DOHH2 (cell line): Measurements from ENCODE around the gene FTSJ3.
A peak's percentile ranks its signal among the peaks of the same experiment; 100 is the strongest.
"Not testable (repeated sequence)": the region's sequence is repeated elsewhere in the genome, so short reads cannot be mapped to it uniquely, and the experiment has no call there.

Experiments used
- H3F3A ChIP-seq: fragments of 200-600 bp; sonication (generic), shearing (Covaris generic); 2 replicates; pipeline ENCODE4 v1.6.0; 2016; ENCODE audit warnings: antibody characterized with exemption, mild to moderate bottlenecking; ENCODE audit not compliant: control insufficient read depth, insufficient read depth
- H3K27ac ChIP-seq: fragments of 200-600 bp; sonication (generic); 2 replicates; pipeline ENCODE4 v1.5.1; 2014; ENCODE audit warnings: low read depth, mild to moderate bottlenecking, low read length, moderate library complexity
- H3K27me3 ChIP-seq: fragments of 200-600 bp; sonication (generic); 2 replicates; pipeline ENCODE4 v1.6.1; 2014; ENCODE audit warnings: mild to moderate bottlenecking, low read length, mixed read lengths; ENCODE audit not compliant: control insufficient read depth
- H3K36me3 ChIP-seq: fragments of 200-600 bp; sonication (generic); 2 replicates; pipeline ENCODE4 v1.6.1; 2014; ENCODE audit warnings: mild to moderate bottlenecking, low read length, moderate library complexity, mixed read lengths; ENCODE audit not compliant: control insufficient read depth
- H3K4me1 ChIP-seq: fragments of 200-600 bp; sonication (generic); 2 replicates; pipeline ENCODE4 v1.6.1; 2014; ENCODE audit warnings: mild to moderate bottlenecking, low read length, mixed read lengths; ENCODE audit not compliant: control insufficient read depth
- H3K4me2 ChIP-seq: fragments of 200-600 bp; sonication (generic); 2 replicates; pipeline ENCODE4 v1.6.0; 2014; ENCODE audit warnings: mild to moderate bottlenecking, low read length, moderate library complexity
- H3K4me3 ChIP-seq: fragments of 200-600 bp; sonication (generic); 2 replicates; pipeline ENCODE4 v1.5.1; 2014; ENCODE audit warnings: mild to moderate bottlenecking, low read length, mixed read lengths
- H3K79me2 ChIP-seq: fragments of 200-600 bp; sonication (generic); 2 replicates; pipeline ENCODE4 v1.6.1; 2014; ENCODE audit warnings: mild to moderate bottlenecking, low read length, mixed read lengths; ENCODE audit not compliant: control insufficient read depth
- H3K9me2 ChIP-seq: fragments of 200-600 bp; sonication (generic); replicated peaks from 2 replicates; pipeline ENCODE4 v1.6.1; 2014; ENCODE audit warnings: mild to moderate bottlenecking, low read length, mixed read lengths; ENCODE audit not compliant: control insufficient read depth
- H3K9me3 ChIP-seq: fragments of 200-600 bp; sonication (generic); 2 replicates; pipeline ENCODE4 v1.6.1; 2014; ENCODE audit warnings: antibody characterized with exemption, low read length, mixed read lengths; ENCODE audit not compliant: control insufficient read depth, insufficient read depth
- H4K20me1 ChIP-seq: fragments of 200-600 bp; sonication (generic); 2 replicates; pipeline ENCODE4 v1.6.0; 2014; ENCODE audit warnings: low read depth, mild to moderate bottlenecking, antibody characterized with exemption, low read length, moderate library complexity; ENCODE audit not compliant: control insufficient read depth, insufficient read depth
- EZH2phosphoT487 ChIP-seq: fragments of 200-600 bp; sonication (generic); IDR thresholded peaks from 2 replicates; pipeline ENCODE4 v1.6.1; 2017; ENCODE audit warnings: borderline replicate concordance, mild to moderate bottlenecking, antibody characterized with exemption, low read length, moderate library complexity, mixed read lengths
- TF ChIP-seq, protein P1 (sequence below): fragments of 200-600 bp; sonication (generic); IDR thresholded peaks from one replicate; pipeline ENCODE4 v1.5.1; 2014; ENCODE audit warnings: antibody characterized with exemption, mild to moderate bottlenecking, low read depth, low read length; ENCODE audit not compliant: poor library complexity, severe bottlenecking

FTSJ3 gene

DNA sequence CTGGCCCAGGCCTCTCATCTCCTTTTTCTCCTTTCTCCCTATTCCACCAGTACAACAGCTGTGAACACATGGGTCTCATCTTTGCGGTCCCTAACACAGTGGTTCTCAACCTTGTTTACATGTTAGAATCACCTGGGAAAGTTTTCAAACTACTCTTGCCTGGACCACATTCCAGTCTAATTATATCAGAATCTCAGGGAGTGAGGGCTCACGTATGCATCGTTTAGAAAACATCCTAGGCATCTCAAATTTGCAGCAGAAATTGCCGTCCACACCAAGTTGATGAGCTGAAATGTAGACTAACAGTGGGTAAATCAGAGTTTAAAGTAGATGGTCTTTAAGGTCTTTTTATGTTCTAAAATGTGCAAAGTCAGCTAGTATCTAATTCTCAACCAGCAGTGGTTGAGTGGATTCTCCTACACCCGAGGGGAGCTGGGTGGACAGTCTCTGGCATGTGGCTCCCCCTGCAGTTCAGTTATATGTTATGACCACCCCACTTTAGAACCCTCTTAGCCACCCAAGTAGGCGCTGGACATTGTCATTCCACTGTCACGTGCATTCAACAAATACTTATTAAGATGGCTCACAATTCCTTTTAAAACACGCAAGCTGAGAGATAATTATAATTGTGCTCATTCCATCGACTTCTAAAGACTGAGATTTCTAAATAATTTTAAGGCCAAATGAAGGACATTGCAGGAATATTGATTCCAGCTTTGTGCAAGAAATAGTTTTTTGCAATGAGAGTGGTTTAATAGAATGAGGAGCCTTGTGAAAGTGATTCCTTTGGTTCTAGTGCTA lies 42.2 kb upstream of the FTSJ3 start:
- H3K27ac ChIP-seq, H4K20me1 ChIP-seq, H3K79me2 ChIP-seq, H3K9me3 ChIP-seq, H3F3A ChIP-seq, H3K9me2 ChIP-seq, H3K27me3 ChIP-seq, H3K36me3 ChIP-seq, H3K4me2 ChIP-seq, H3K4me3 ChIP-seq: not testable (repeated sequence)
- TF ChIP-seq, protein P1, sequence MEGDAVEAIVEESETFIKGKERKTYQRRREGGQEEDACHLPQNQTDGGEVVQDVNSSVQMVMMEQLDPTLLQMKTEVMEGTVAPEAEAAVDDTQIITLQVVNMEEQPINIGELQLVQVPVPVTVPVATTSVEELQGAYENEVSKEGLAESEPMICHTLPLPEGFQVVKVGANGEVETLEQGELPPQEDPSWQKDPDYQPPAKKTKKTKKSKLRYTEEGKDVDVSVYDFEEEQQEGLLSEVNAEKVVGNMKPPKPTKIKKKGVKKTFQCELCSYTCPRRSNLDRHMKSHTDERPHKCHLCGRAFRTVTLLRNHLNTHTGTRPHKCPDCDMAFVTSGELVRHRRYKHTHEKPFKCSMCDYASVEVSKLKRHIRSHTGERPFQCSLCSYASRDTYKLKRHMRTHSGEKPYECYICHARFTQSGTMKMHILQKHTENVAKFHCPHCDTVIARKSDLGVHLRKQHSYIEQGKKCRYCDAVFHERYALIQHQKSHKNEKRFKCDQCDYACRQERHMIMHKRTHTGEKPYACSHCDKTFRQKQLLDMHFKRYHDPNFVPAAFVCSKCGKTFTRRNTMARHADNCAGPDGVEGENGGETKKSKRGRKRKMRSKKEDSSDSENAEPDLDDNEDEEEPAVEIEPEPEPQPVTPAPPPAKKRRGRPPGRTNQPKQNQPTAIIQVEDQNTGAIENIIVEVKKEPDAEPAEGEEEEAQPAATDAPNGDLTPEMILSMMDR, result peak; percentile 48
- H3K4me1 ChIP-seq, result peaks cover 16% of the 10 kb centered on the region

DNA sequence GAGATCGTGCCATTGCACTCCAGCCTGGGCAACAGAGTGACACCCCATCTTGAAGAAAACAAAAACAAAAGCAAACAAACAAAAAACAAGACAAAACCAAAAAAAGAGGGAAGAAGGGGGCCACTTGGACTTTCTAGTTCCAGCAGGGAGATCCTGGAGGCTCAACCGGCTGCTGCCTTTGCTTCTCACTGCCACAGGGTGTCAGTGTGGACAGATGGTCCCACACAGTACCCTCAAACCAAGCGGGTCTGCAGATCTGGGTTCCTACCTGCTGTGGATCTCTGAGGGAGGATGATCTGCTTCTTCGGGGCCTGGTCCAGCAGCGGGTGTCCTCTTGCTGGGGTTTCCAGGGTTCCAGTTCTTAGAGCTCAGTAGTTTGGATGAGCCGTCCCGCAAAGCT lies 39.2 kb upstream of the FTSJ3 start:
- H3K79me2 ChIP-seq, result not testable (repeated sequence)

DNA sequence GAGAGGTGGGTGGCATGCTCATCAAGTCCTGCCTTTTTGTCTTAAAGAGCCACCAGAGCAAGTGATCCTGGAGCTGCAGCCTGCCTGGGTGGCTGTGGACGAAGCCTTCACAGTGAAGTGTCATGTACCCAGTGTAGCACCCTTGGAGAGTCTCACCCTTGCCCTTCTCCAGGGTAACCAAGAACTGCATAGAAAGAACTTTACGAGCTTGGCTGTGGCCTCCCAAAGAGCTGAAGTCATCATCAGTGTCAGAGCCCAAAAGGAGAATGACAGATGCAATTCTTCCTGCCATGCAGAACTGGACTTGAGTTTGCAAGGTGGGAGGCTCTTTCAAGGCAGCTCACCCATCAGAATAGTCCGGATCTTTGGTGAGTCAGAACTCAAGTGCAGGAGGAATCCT lies 31.8 kb upstream of the FTSJ3 start:
- no peak overlapping the region for H3K4me3 ChIP-seq
- TF ChIP-seq EZH2phosphoT487, result no peak
- TF ChIP-seq, protein P1, result no peak
- no peaks in the 10 kb centered on the region for H3F3A ChIP-seq

More for the DNA sequence above, 39.2 kb upstream of the FTSJ3 start:
- H3K4me3 ChIP-seq, H3F3A ChIP-seq, H4K20me1 ChIP-seq, H3K27me3 ChIP-seq, H3K9me2 ChIP-seq, H3K36me3 ChIP-seq, H3K27ac ChIP-seq, H3K9me3 ChIP-seq: not testable (repeated sequence)
- H3K4me1 ChIP-seq, result peaks cover 16% of the 10 kb centered on the region
- peak overlapping the region; percentile 47 for H3K4me2 ChIP-seq

DNA sequence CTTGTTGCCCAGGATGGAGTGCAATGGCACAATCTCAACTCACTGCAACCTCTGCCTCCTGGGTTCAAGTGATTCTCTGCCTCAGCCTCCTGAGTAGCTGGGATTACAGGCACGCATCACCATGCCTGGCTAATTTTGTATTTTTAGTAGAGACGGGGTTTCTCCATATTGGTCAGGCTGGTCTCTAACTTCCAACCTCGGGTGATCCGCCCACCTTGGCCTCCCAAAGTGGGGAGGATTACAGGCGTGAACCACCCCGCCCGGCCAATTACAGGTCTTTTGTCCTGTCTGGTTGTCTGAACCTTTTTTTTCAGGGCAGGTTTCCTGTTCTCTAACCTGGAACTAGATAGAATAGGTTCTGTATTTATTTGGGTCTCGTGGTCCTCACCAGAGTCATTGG lies 29.0 kb upstream of the FTSJ3 start:
- H4K20me1 ChIP-seq, H3K4me3 ChIP-seq, H3K9me3 ChIP-seq, H3K27ac ChIP-seq, H3K4me1 ChIP-seq, H3K4me2 ChIP-seq, H3K79me2 ChIP-seq, H3K9me2 ChIP-seq, H3F3A ChIP-seq, H3K36me3 ChIP-seq: not testable (repeated sequence)
- H3K27me3 ChIP-seq, result peaks cover 24% of the 10 kb centered on the region

More for the DNA sequence above, 31.8 kb upstream of the FTSJ3 start:
- H3K4me1 ChIP-seq, result no peaks in the 10 kb centered on the region
- H3K4me2 ChIP-seq, result no peak overlapping the region
- no peaks in the 10 kb centered on the region for H3K36me3 ChIP-seq
- no peaks in the 10 kb centered on the region for H3K79me2 ChIP-seq
- peaks cover 24% of the 10 kb centered on the region for H3K27me3 ChIP-seq
- H3K9me3 ChIP-seq, result no peaks in the 10 kb centered on the region
- H4K20me1 ChIP-seq, result no peaks in the 10 kb centered on the region
- H3K9me2 ChIP-seq, result no peaks in the 10 kb centered on the region
- H3K27ac ChIP-seq, result no peak overlapping the region
